Ovary (tissue), 3 donors: ENCODE data around the gene UBR3.

Experiments
- EP300 ChIP-seq: sonication (generic); formaldehyde crosslinking; IDR thresholded peaks from one replicate; pipeline ENCODE4 v1.6.1; 2017; ENCODE audit warnings: antibody characterized with exemption
- POLR2A ChIP-seq: fragments of 450-650 bp; IDR thresholded peaks from one replicate; pipeline ENCODE4 v1.6.1; 2017; ENCODE audit warnings: antibody characterized with exemption, mild to moderate bottlenecking, moderate library complexity
- TF ChIP-seq, protein P1 (sequence below), 3 donors: fragments of 450-650 bp in 2 of 3; fragments of 200-600 bp in 1 of 3; IDR thresholded peaks; one replicate each; pipeline versions ENCODE4 v1.5.1 to v1.8.0; 2016 to 2022; ENCODE audit warnings: antibody characterized with exemption in 3 of 3, mild to moderate bottlenecking in 1 of 3
- donor health status: DM: no; HTN: no; CAD: no.

- TF ChIP-seq, protein P1, sequence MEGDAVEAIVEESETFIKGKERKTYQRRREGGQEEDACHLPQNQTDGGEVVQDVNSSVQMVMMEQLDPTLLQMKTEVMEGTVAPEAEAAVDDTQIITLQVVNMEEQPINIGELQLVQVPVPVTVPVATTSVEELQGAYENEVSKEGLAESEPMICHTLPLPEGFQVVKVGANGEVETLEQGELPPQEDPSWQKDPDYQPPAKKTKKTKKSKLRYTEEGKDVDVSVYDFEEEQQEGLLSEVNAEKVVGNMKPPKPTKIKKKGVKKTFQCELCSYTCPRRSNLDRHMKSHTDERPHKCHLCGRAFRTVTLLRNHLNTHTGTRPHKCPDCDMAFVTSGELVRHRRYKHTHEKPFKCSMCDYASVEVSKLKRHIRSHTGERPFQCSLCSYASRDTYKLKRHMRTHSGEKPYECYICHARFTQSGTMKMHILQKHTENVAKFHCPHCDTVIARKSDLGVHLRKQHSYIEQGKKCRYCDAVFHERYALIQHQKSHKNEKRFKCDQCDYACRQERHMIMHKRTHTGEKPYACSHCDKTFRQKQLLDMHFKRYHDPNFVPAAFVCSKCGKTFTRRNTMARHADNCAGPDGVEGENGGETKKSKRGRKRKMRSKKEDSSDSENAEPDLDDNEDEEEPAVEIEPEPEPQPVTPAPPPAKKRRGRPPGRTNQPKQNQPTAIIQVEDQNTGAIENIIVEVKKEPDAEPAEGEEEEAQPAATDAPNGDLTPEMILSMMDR (IDR thresholded peaks at IDR 0.05) = no peak
- no peak for TF ChIP-seq EP300
- TF ChIP-seq POLR2A = no peak
These were observed 152.7 kb downstream of the UBR3 start for GRCh38 chr2:169980001-169980400.
